Upper lobe of left lung (tissue), 4 donors: ENCODE results near the gene COL27A1.

ENCODE experiments used
- CTCF ChIP-seq, 6 experiments: fragments of 450-650 bp in 4 of 6; fragments of 200-600 bp in 2 of 6; sonication (generic) in 2 of 6; IDR thresholded peaks; one replicate each; pipeline ENCODE4 v1.5.1; 2016 to 2019; ENCODE audit warnings: antibody characterized with exemption in 6 of 6
- EP300 ChIP-seq, 4 donors: sonication (generic); formaldehyde crosslinking; IDR thresholded peaks; one replicate each; pipeline ENCODE4 v1.5.1; 2017; ENCODE audit warnings: antibody characterized with exemption in 4 of 4, control low read depth in 2 of 4
- POLR2A ChIP-seq, 4 donors: fragments of 450-650 bp; IDR thresholded peaks; one replicate each; pipeline ENCODE4 v1.5.1; 2016 to 2017; ENCODE audit warnings: antibody characterized with exemption in 4 of 4, mild to moderate bottlenecking in 2 of 4
- POLR2AphosphoS5 ChIP-seq, 2 donors: sonication (generic); formaldehyde crosslinking; IDR thresholded peaks; one replicate each; pipeline ENCODE4 v1.5.1; 2017; ENCODE audit warnings: antibody characterized with exemption in 2 of 2

GRCh38 chr9:114172981-114173833 lies 17.9 kb downstream of the COL27A1 start:
- TF ChIP-seq POLR2AphosphoS5 (IDR thresholded peaks at IDR 0.05) (no peak), EP300 (IDR thresholded peaks at IDR 0.05) (no peak), POLR2A (IDR thresholded peaks at IDR 0.05) (no peak), CTCF (IDR thresholded peaks at IDR 0.05) (no peak)
